ENCODE results near the gene TPST1.
"Not testable (repeated sequence)": the region's sequence is repeated elsewhere in the genome, so short reads cannot be mapped to it uniquely, and the experiment has no call there.

The TPST1 gene

GRCh38 chr7:66296557-66296956 lies 91.4 kb downstream of the TPST1 start:
- DNase-seq, result no peak

GRCh38 chr7:66297579-66297978 lies 92.4 kb downstream of the TPST1 start:
- DNase-seq, result no peak

- no peak for DNase-seq
Observed at GRCh38 chr7:66301249-66301648, 96.1 kb downstream of the TPST1 start.

GRCh38 chr7:66301737-66302136 lies 96.6 kb downstream of the TPST1 start:
- DNase-seq, result no peak

- DNase-seq, result peak; percentile 68 to 73
Observed at GRCh38 chr7:66303454-66304155, 98.5 kb downstream of the TPST1 start.

GRCh38 chr7:66304536-66304935 lies 99.4 kb downstream of the TPST1 start:
- no peak for DNase-seq

GRCh38 chr7:66306243-66306642 lies 101.1 kb downstream of the TPST1 start:
- no peak for DNase-seq

GRCh38 chr7:66307591-66308215 lies 102.6 kb downstream of the TPST1 start:
- no peak for DNase-seq

GRCh38 chr7:66308411-66308810 lies 103.3 kb downstream of the TPST1 start:
- no peak for DNase-seq

- DNase-seq, result no peak
Observed at GRCh38 chr7:66310620-66311019, 105.5 kb downstream of the TPST1 start.

- DNase-seq, result peak in 1 of 2 experiments; percentile 25
Observed at GRCh38 chr7:66313886-66314568, 108.9 kb downstream of the TPST1 start.

GRCh38 chr7:66315192-66315591 lies 110.1 kb downstream of the TPST1 start:
- DNase-seq, result peak in 1 of 2 experiments; percentile 26

- no peak for DNase-seq
Observed at GRCh38 chr7:66319407-66319979, 114.4 kb downstream of the TPST1 start.

GRCh38 chr7:66321283-66321682 lies 116.1 kb downstream of the TPST1 start:
- DNase-seq, result no peak

GRCh38 chr7:66323114-66323796 lies 118.1 kb downstream of the TPST1 start:
- DNase-seq, result no peak

- not testable (repeated sequence) for DNase-seq
Observed at GRCh38 chr7:66324985-66325384, 119.9 kb downstream of the TPST1 start.

- DNase-seq, result no peak
Observed at GRCh38 chr7:66326501-66327215, 121.5 kb downstream of the TPST1 start.

- no peak for DNase-seq
Observed at GRCh38 chr7:66330961-66331360, 125.8 kb downstream of the TPST1 start.

- no peak for DNase-seq
Observed at GRCh38 chr7:66331883-66332282, 126.7 kb downstream of the TPST1 start.

GRCh38 chr7:66333443-66333842 lies 128.3 kb downstream of the TPST1 start:
- no peak for DNase-seq

GRCh38 chr7:66335318-66335717 lies 130.2 kb downstream of the TPST1 start:
- no peak for DNase-seq

GRCh38 chr7:66336760-66337159 lies 131.6 kb downstream of the TPST1 start:
- DNase-seq, result no peak

Measured in NCI-H526 (cell line).